GM19452 (cell line): ENCODE results near the gene SEL1L3.

Experiments
- ATAC-seq: cut with Tn5 transposase; IDR thresholded peaks from one replicate; pipeline ENCODE4 v1.9.1; 2021; ENCODE audit not compliant: unreplicated experiment

The SEL1L3 gene

GRCh38 chr4:25857403-25857802 is 5.4 kb downstream of the SEL1L3 start:
- ATAC-seq = no peak

GRCh38 chr4:25856756-25857155 is 6.0 kb downstream of the SEL1L3 start:
- no peak for ATAC-seq

DNA sequence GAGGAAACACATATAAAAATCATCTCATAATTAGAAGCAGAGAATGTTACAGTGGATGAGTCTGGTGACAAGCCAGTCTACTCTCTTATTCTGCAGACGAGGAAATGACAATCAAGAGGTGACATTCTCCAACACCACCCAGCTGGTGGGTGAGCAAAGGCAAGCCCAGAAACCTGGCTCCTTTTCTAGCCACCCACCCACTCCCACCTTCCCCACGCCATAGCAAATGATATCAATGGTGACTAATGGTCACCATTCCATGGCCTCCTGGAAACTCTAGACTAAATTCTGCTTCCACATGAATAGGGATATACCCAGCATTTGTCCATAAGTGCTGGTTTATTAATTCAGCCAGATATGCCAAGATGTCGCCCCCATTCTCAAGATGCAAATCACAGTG is 10.7 kb downstream of the SEL1L3 start:
- no peak for ATAC-seq

DNA sequence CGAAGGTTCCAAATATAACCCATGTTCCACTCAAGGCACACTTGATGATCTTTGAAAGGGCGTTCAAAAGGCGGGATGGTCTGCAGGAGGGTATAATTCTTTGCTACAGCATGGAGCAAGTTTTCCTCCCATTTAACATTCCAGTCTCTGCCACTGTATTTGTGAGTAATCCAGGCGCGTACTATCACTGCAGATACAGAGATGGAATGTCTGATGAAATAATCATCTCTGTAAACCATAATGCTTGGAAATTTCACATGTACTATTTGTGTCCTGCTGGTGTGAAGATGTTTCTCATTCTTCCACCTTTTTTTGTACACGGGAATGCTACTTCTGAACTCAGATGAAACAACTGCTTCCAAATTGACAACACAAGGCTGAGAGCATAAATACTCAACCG is 15.5 kb downstream of the SEL1L3 start:
- no peak for ATAC-seq

- ATAC-seq = no peak
Observed at GRCh38 chr4:25845841-25846653, 16.7 kb downstream of the SEL1L3 start.

DNA sequence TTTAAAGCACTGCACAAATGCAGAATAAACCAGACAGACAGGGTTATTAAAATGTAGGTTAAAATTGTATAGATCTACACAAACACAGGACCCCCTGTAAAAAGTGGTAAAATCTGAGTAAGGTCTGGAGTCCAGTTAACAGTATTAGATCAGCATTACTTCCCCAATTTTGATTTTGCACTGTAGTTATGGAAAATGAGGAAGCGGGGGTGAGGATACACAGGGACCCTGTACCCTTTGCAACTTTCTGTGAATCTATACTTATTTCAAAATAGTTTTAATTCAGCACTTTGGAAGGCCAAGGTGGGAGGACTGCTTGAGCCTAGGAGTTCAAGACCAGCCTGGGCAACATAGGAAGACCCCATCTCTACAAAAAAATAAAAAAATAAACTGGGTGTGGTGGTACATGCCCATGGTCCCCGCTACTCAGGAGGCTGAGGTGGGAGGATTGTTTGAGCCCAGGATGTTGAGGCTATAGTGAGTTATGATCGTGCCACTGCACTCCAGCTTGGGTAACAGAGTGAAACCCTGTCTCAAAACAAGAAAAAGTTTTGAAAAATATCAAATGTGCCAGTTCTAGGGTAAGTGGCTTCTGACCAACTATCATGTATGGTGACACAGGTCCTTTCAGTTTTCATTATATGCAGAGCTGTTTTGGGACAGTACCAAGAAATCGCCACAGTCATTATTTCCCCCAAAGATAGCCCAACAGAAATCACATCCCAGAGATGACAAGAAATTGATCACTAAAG is 17.7 kb downstream of the SEL1L3 start:
- no peak for ATAC-seq

DNA sequence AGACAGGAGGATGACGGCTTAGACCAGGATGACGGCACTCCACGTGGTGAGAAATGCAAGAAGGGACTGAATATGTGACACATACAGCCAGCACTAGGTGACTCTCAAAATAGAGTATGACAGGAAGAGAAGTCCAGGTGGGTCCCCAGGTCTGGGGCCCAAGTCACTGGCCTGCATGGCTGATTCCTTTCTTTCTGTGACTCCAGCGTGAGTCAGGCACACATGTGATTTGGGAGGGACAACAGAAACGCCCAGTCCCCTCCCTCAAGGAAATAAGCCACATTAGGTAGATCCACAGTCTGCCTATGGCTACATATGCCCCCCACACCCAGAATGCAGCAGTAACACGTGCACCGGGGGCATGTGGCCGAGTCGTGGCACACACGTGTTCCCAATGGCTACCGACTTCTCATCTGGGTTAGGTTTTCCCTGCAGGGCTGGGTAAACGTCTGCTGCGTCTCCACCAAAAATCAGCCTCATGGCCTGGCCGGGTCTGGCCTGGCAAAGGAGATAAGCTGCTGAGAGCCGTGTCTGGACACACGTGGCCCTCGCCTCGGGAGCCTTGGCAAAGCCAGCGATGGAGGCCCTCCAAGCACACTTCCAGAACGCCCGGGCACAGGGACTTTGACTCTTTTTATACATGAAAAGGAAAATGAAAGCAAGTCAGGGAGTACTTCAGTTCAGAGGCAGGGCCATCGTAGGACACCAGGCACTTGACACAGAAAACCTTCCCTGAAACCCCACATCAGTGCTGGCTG is 19.3 kb downstream of the SEL1L3 start:
- ATAC-seq = no peak

DNA sequence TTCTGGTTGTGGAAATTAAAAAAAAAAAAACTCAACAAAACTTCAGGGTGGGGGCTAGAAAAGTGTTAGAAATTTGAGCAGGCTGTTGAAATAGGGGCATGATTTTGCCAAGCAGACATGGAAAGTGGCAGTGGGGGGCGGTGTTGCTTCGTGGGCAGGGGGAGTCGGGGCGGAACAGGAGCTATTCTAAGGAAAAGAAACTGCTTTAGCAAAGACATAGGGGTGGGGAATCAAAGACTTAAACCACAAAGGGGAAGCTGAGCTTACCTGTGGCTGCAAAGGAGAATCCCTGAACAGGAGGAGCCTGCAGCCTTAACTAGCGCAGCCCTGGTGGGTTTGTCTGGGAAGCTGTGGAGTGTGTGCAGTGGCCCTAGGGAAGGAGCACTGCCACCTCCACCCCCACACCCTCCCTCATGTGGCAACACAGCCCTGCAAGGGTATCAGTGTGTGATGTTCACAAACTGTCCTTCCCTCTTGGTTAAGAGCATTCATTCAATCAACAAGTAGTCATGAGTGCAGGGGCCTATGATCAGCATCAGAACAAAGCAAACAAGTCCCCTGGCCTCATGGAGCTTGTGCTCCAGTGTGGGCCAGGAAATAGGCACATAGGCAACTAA is 20.5 kb downstream of the SEL1L3 start:
- ATAC-seq = no peak

DNA sequence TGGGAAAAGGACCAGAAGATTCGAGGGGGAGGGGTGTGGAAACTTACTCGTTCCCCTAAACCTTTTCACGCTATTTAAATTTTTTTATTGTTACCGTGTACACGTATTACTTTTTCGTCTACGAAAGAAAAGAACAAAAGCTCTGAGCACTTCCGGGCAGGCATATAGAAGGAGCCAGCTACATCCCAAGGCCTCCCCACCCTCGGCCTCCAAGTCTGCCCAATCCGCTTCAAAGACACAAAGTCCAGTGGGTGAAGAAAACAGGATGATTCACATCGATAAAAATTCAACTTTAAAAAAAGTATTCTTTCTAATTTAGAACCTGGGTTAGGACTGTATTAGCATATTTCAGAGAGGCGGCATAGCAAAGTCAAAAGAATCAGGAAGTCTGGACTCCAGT is 23.1 kb downstream of the SEL1L3 start:
- no peak for ATAC-seq

DNA sequence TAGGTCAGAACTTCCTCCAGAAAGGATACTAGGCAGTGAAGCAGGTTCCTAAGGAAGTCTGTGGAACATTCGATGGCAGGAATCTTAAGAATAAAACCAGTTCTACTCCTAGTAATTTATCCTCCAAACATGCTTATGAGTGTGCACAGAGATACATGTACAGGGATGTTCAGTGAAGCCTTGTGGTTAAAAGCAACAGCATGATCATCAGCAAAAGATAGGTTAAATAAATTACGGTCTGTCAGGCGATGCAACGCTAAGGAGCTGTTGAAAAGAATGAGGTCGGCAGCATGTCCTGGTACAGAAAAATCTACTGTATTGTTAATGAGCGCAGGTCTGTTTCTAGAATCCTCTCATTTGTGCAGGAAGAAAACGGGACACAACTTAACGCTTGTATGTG is 23.6 kb downstream of the SEL1L3 start:
- no peak for ATAC-seq

DNA sequence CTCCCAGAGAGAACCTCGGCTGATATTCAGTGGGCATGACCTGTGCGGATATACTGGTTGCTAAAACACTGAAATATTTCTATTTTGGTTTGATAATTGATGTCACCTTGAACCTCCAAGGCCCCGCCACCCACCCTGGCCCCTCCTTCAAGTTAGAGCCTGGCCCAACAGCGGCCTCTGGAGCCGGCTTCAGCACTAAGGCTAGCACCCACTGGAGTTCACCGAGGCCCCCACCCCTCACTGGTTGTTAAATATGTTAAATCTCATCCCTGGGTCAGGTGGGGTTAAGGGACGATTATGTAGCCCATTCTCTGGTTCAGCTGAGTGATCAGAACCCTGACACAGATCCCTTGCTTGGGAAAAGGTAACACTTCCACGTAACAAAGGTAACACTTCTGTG is 24.3 kb downstream of the SEL1L3 start:
- no peak for ATAC-seq

DNA sequence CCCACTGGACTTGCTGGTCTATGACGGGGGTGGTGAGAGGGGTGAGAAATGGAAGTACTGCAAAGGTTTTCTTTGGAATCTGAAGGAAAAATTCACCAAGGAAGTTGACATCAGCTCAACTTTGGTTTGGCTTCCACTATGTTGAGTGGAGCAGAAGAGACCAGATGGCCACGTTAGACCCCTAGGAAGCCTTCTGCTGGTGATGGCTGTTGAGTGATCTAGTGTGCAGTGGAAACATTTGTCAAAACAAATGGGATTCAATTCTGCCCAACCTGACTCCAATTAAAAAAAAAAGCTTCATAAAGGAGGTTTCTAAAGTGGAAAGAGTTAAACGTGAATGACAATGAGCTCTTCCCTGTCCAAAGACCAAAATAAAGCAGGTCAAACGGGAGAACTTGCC is 25.7 kb downstream of the SEL1L3 start:
- ATAC-seq = no peak

- peak; percentile 77 for ATAC-seq
Observed at GRCh38 chr4:25835384-25835783, 27.4 kb downstream of the SEL1L3 start.

DNA sequence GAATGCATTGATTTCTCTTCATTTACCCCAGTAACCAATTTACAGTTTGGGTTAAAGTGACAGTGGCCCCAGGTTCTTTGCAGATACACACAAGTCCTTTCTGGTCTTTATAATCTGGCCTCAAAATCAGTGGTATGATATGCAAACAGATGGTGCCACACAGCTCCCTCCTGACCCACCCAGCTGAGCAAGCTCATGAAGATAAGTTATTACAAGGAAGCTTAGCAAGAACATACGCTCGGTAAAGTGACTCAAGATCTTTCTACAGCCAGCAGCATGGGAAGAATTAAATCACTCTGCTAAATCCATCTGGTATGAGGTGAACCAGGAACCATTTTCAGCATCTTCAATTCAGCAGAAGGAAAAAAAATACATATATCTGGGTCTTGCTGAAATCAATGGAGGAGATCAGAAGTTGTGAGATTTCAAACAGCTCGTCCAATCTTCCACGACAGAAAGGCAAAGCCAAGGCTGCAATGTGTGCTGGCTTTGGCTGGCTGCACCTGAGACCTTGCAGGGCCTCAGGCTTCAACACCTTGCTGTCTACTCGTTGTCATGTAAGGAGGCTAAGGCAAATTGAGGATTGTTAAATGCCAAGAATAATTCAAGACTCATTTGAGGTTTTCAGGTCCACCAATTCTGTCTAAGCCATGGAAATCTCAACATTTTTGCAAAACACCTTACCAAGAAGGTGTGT is 28.2 kb downstream of the SEL1L3 start:
- no peak for ATAC-seq

DNA sequence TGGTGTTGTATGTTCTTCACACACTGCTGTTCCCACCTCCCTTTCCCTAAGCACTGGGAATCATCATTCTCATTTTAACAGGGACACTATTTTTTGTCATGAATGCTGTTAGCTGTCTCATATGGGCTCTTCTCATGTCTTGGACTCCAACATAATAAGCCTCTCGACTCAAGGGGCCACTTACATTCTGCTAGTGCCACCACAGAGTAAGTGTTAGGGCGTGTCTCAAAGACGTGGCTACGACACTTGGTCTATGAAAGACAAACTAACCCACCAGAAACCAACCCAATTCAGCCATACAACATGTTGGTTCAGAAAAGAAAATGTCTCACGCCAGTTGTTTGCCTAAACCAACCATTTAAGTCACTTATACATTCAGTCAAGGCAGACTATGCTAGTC is 32.2 kb downstream of the SEL1L3 start:
- ATAC-seq = no peak

DNA sequence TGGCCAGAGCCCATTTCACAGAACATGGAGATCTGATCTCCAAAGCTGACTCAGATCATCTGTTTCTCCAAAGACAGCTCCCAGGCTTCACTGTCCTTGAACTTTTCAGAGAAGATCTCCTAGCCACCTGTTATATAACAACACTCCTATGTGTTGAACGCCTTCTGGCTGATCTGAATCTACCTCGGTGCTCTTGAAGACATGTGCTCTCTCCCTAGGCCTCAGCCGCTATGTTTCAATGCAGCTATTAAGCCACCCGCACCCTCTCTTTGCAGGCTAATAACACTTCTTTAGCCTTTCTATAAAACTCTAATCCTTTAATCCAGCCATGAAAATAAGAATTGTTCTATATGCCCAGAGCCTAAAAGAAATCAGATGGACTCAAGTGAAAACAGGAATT is 34.9 kb downstream of the SEL1L3 start:
- no peak for ATAC-seq

DNA sequence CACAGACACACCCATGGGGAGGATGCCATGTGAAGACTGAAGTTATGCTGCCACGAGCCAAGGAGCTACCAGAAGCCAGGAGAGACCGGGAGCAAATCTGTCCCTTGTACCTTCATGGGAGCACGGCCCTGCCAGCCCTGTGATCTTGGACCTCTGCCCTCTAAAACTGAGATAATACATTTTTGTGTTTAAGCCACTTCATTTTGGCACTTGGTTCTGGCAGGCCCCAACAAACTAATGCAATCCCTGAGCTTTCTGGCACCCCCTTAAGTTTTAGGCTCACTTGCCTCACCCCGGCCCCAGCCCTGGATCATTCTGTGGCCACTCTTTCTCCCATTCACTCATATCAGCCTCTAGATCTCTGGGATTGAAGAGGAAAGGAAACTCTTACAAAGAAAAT is 35.4 kb downstream of the SEL1L3 start:
- no peak for ATAC-seq

- ATAC-seq = no peak
Observed at GRCh38 chr4:25826074-25826752, 36.6 kb downstream of the SEL1L3 start.

GRCh38 chr4:25823632-25824031 is 39.2 kb downstream of the SEL1L3 start:
- ATAC-seq = no peak

DNA sequence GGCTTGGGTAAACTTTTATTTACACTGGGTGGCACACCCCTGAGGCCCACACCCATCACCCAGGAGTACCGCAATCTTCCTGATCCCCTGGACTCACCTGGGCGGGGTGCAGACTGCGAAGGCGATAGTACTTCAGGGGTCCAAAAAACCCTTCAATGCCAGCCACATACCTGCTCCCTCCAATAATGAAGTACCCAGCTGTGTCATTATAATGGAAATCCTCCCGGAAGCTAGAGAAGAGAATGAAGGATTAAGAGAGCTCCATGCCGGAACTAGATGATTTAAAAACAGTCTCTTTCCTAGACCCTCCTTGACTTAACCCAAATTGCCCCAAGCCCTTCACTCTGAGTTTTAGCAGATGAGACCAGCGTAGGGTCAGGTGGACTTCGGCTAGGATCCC is 40.9 kb downstream of the SEL1L3 start:
- ATAC-seq = no peak
